Smooth muscle cell of the brain vasculature (primary cell): ENCODE data around the gene GP9.
"Not testable (repeated sequence)": the region's sequence is repeated elsewhere in the genome, so short reads cannot be mapped to it uniquely, and the experiment has no call there.

Experiments used
- DNase-seq: peaks from one replicate; pipeline ENCODE4 v3.0.0-alpha.2; 2012; ENCODE audit warnings: low read depth, low spot score

Gene GP9

DNA sequence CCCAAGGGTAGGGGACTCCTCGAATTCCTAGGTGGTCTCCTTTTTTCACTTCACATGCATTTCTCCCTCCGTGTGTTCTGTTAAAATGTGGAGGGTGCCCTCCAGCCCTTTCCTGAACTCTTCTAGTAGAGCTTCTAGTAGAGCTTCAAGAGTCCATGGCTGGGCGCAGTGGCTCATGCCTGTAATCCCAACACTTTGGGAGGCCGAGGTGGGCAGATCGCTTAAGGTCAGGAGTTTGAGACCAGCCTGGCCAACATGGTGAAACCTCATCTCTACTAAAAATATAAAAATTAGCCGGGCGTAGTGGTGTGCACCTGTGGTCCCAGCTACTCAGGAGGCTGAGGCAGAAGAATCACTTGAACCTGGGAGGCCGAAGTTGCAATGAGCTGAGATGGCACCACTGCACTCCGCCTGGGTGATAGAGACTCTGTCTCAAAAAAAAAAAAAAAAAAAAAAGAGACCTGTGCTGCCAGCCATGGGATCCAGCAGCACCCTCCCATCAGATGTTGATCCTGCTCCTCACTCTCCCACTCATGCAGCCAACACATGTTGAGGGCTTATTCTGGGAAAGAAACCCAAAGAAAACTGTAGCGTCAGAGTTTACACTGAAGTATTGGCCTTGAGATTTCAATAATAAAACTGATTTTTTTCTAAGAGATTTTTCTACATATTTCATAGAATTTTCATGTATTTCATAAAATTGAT lies 50.6 kb downstream of the GP9 start:
- not testable (repeated sequence) for DNase-seq
